Activated naive CD4-positive, alpha-beta T cell treated with anti-CD3 and anti-CD28 coated beads, Interleukin-2, amount 50 U/mL, for 16 hours (primary cell): ENCODE results near the gene COX17.

ENCODE experiments used
- DNase-seq: peaks from one replicate; pipeline ENCODE4 v3.0.0-alpha.2; 2020

The COX17 gene

GRCh38 chr3:119672776-119673175 is 4.4 kb downstream of the COX17 start:
- no peak for DNase-seq

- DNase-seq = no peak
These were observed 7.2 kb downstream of the COX17 start for GRCh38 chr3:119669906-119670570.

- no peak for DNase-seq
These were observed 11.1 kb downstream of the COX17 start for GRCh38 chr3:119665954-119666559.

GRCh38 chr3:119664850-119665379 is 12.3 kb downstream of the COX17 start:
- no peak for DNase-seq

- no peak for DNase-seq
These were observed 12.8 kb downstream of the COX17 start for GRCh38 chr3:119664370-119664769.

GRCh38 chr3:119663885-119664284 is 13.3 kb downstream of the COX17 start:
- DNase-seq = no peak

- DNase-seq = no peak
These were observed 14.4 kb downstream of the COX17 start for GRCh38 chr3:119662604-119663373.

GRCh38 chr3:119660474-119661440 is 16.4 kb downstream of the COX17 start, which contains the start of gene POPDC2:
POPDC2 (minus strand) TSS chr3:119660589; CDS start chr3:119660423, 166 bp downstream.
- DNase-seq = no peak

GRCh38 chr3:119659606-119660291 is 17.5 kb downstream of the COX17 start:
- no peak for DNase-seq

GRCh38 chr3:119658994-119659393 is 18.2 kb downstream of the COX17 start:
- DNase-seq = no peak

- no peak for DNase-seq
These were observed 19.1 kb downstream of the COX17 start for GRCh38 chr3:119657887-119658702.

GRCh38 chr3:119653876-119654275 is 23.3 kb downstream of the COX17 start:
- DNase-seq = no peak

- no peak for DNase-seq
These were observed 24.7 kb downstream of the COX17 start for GRCh38 chr3:119652306-119653033.

GRCh38 chr3:119649761-119650160 is 27.4 kb downstream of the COX17 start:
- DNase-seq = no peak

GRCh38 chr3:119647843-119648575 is 29.2 kb downstream of the COX17 start:
- DNase-seq = no peak

- no peak for DNase-seq
These were observed 30.0 kb downstream of the COX17 start for GRCh38 chr3:119647171-119647570.

GRCh38 chr3:119645813-119646212 is 31.4 kb downstream of the COX17 start:
- DNase-seq = no peak

- no peak for DNase-seq
These were observed 32.7 kb downstream of the COX17 start for GRCh38 chr3:119644481-119644880.

GRCh38 chr3:119643528-119643927 is 33.7 kb downstream of the COX17 start:
- DNase-seq = no peak
